Spleen (tissue), 7 donors: ENCODE data around the gene DTD1.

Source experiments
- CTCF ChIP-seq, 11 experiments: fragments of 200-600 bp in 7 of 11; fragments of 450-650 bp in 4 of 11; sonication (generic) in 4 of 11; IDR thresholded peaks in 8 of 11; conservative IDR thresholded peaks in 3 of 11; 1 replicate in 7 of 11; 2 replicates in 4 of 11; pipeline versions ENCODE4 v1.4.0 to v1.8.0; 2016 to 2021; ENCODE audit warnings: antibody characterized with exemption in 11 of 11, inconsistent platforms in 4 of 11, mild to moderate bottlenecking in 1 of 11
- POLR2A ChIP-seq, 3 donors: fragments of 450-650 bp; IDR thresholded peaks; one replicate each; pipeline ENCODE4 v1.5.1; 2017; ENCODE audit warnings: antibody characterized with exemption in 3 of 3, mild to moderate bottlenecking in 1 of 3
- donor health status: DM: no; HTN: no; CAD: no; lungs with moderate emphysema.
- donor health status: DM: no; HTN: no; CAD: no.
- donor health status: DM: no; HTN: no; CAD: no.

- TF ChIP-seq CTCF (IDR thresholded peaks at IDR 0.05 in 8 of 11, conservative IDR thresholded peaks at IDR 0.05 in 3 of 11) (no peak), POLR2A (IDR thresholded peaks at IDR 0.05) (no peak)
Observed at GRCh38 chr20:18663932-18664331, 76.1 kb downstream of the DTD1 start.
